ENCODE measurements around the gene CTTNBP2.

CTTNBP2 gene

GRCh38 chr7:117873310-117874190 is at the start of gene CTTNBP2:
Gene CTTNBP2, minus strand, starts transcription at chr7:117873441. Its CDS starts 26 bp downstream, at chr7:117873415.
- DNase-seq (ENCODE audit: low spot score): no peak

- DNase-seq (ENCODE audit: low spot score): no peak
Measured at GRCh38 chr7:117916309-117916708, 43.1 kb upstream of the CTTNBP2 start.

GRCh38 chr7:117912421-117912820 is 39.2 kb upstream of the CTTNBP2 start:
- DNase-seq (ENCODE audit: low spot score): no peak

- no peak for DNase-seq (ENCODE audit: low spot score)
Measured at GRCh38 chr7:117908031-117908795, 35.0 kb upstream of the CTTNBP2 start.

- DNase-seq (ENCODE audit: low spot score): no peak
Measured at GRCh38 chr7:117907049-117907640, 33.9 kb upstream of the CTTNBP2 start.

- no peak for DNase-seq (ENCODE audit: low spot score)
Measured at GRCh38 chr7:117902314-117902889, 29.2 kb upstream of the CTTNBP2 start.

GRCh38 chr7:117901089-117901797 is 28.0 kb upstream of the CTTNBP2 start:
- DNase-seq (ENCODE audit: low spot score): no peak

- DNase-seq (ENCODE audit: low spot score): no peak
Measured at GRCh38 chr7:117896339-117896738, 23.1 kb upstream of the CTTNBP2 start.

GRCh38 chr7:117895276-117895675 is 22.0 kb upstream of the CTTNBP2 start:
- DNase-seq (ENCODE audit: low spot score): no peak

GRCh38 chr7:117894037-117894436 is 20.8 kb upstream of the CTTNBP2 start:
- DNase-seq (ENCODE audit: low spot score): no peak

- no peak for DNase-seq (ENCODE audit: low spot score)
Measured at GRCh38 chr7:117892821-117893220, 19.6 kb upstream of the CTTNBP2 start.

GRCh38 chr7:117889611-117890010 is 16.4 kb upstream of the CTTNBP2 start:
- no peak for DNase-seq (ENCODE audit: low spot score)

- DNase-seq (ENCODE audit: low spot score): no peak
Measured at GRCh38 chr7:117888627-117889026, 15.4 kb upstream of the CTTNBP2 start.

- DNase-seq (ENCODE audit: low spot score): no peak
Measured at GRCh38 chr7:117882594-117882993, 9.4 kb upstream of the CTTNBP2 start.

GRCh38 chr7:117876761-117877160 is 3.5 kb upstream of the CTTNBP2 start:
- DNase-seq (ENCODE audit: low spot score): no peak

- no peak for DNase-seq (ENCODE audit: low spot score)
Measured at GRCh38 chr7:117875566-117875965, 2.3 kb upstream of the CTTNBP2 start.

- DNase-seq (ENCODE audit: low spot score): no peak
Measured at GRCh38 chr7:117874191-117874700, 1.0 kb upstream of the CTTNBP2 start.

GRCh38 chr7:117872561-117873309 is 506 bp downstream of the CTTNBP2 start:
- DNase-seq (ENCODE audit: low spot score): no peak

- DNase-seq (ENCODE audit: low spot score): no peak
Measured at GRCh38 chr7:117871778-117872538, 1.3 kb downstream of the CTTNBP2 start.

GRCh38 chr7:117871401-117871777 is 1.9 kb downstream of the CTTNBP2 start:
- DNase-seq (ENCODE audit: low spot score): no peak

Data from hematopoietic multipotent progenitor cell treated with erythropoietin and hydrocortisone succinate and interleukin-3 and kit ligand, for 15 days (in vitro differentiated cells).